Measurements from ENCODE around the gene ACTR1B.

Gene ACTR1B

GRCh38 chr2:97697252-97698235 lies 33.7 kb upstream of the ACTR1B start:
- Histone ChIP-seq H3K27me3 (ENCODE audit: control insufficient read depth in 3 of 3, insufficient read depth in 3 of 3, low read depth in 1 of 3, low read length in 3 of 3) (no peaks in the 10 kb centered on the region), H3K36me3 (replicated peaks in 1 of 2; ENCODE audit: control insufficient read depth in 2 of 2, insufficient read depth in 2 of 2, low read length in 2 of 2) (no peaks in the 10 kb centered on the region), H3K4me2 (ENCODE audit: insufficient read depth, low read length, poor library complexity, severe bottlenecking) (no peak overlapping the region), H3K4ac (ENCODE audit: low read length) (no peak overlapping the region), H2BK12ac (ENCODE audit: low read length) (no peak overlapping the region), H2AK5ac (ENCODE audit: low read depth, low read length) (no peak overlapping the region), H3K4me1 (ENCODE audit: control insufficient read depth in 2 of 2, insufficient read depth in 1 of 2, low read depth in 1 of 2, low read length in 2 of 2) (peaks cover 0 to 2% of the 10 kb centered on the region in 2 donors), H3K79me1 (ENCODE audit: low read depth, low read length) (no peaks in the 10 kb centered on the region), H3K9ac (ENCODE audit: low read depth, low read length, poor library complexity) (no peak overlapping the region), H3K23ac (ENCODE audit: low read depth, low read length, poor library complexity) (no peak overlapping the region), H3K9me3 (replicated peaks in 1 of 2; ENCODE audit: control insufficient read depth in 2 of 2, insufficient read depth in 1 of 2, low read depth in 1 of 2, low read length in 2 of 2) (no peaks in the 10 kb centered on the region), H2BK5ac (ENCODE audit: low read length) (no peak overlapping the region), H4K8ac (ENCODE audit: low read depth, low read length) (no peak overlapping the region), H3K18ac (ENCODE audit: low read length) (no peak overlapping the region), H4K91ac (ENCODE audit: low read depth, low read length, poor library complexity) (no peak overlapping the region), H2BK120ac (ENCODE audit: low read depth, low read length) (no peak overlapping the region), H3K4me3 (ENCODE audit: low read length in 2 of 2) (no peak overlapping the region), H2AFZ (ENCODE audit: low read length) (peak overlapping the region; percentile 63), H3K14ac (ENCODE audit: low read length) (no peak overlapping the region), H2BK15ac (ENCODE audit: low read length) (no peak overlapping the region), H3K27ac (replicated peaks; ENCODE audit: low read length) (no peak overlapping the region)
- DNase-seq (ENCODE audit: low spot score) = peak; percentile 81
- no CpG with 5 or more reads among the region's 14 CpGs for WGBS, 2 donors (ENCODE audit: extremely low coverage in 2 of 2, insufficient read length in 2 of 2, insufficient replicate concordance in 1 of 2)

- H3K4me3 ChIP-seq (ENCODE audit: low read length in 2 of 2) = no peak overlapping the region
- no peaks in the 10 kb centered on the region for H3K36me3 ChIP-seq (replicated peaks in 1 of 2; ENCODE audit: control insufficient read depth in 2 of 2, insufficient read depth in 2 of 2, low read length in 2 of 2)
- H2BK5ac ChIP-seq (ENCODE audit: low read length) = no peak overlapping the region
- no peak overlapping the region for H3K27ac ChIP-seq (replicated peaks; ENCODE audit: low read length)
- H3K27me3 ChIP-seq (ENCODE audit: control insufficient read depth in 3 of 3, insufficient read depth in 3 of 3, low read depth in 1 of 3, low read length in 3 of 3) = no peaks in the 10 kb centered on the region
- peaks cover 0 to 4% of the 10 kb centered on the region in 2 donors for H3K4me1 ChIP-seq (ENCODE audit: control insufficient read depth in 2 of 2, insufficient read depth in 1 of 2, low read depth in 1 of 2, low read length in 2 of 2)
- no peak overlapping the region for H2AK5ac ChIP-seq (ENCODE audit: low read depth, low read length)
- H3K23ac ChIP-seq (ENCODE audit: low read depth, low read length, poor library complexity) = no peak overlapping the region
- H2BK15ac ChIP-seq (ENCODE audit: low read length) = no peak overlapping the region
- H3K9ac ChIP-seq (ENCODE audit: low read depth, low read length, poor library complexity) = no peak overlapping the region
- no peak overlapping the region for H4K8ac ChIP-seq (ENCODE audit: low read depth, low read length)
- H3K14ac ChIP-seq (ENCODE audit: low read length) = no peak overlapping the region
- no peak for DNase-seq (ENCODE audit: low spot score)
- no peak overlapping the region for H3K4me2 ChIP-seq (ENCODE audit: insufficient read depth, low read length, poor library complexity, severe bottlenecking)
- no peak overlapping the region for H2BK120ac ChIP-seq (ENCODE audit: low read depth, low read length)
- H3K4ac ChIP-seq (ENCODE audit: low read length) = no peak overlapping the region
- H2BK12ac ChIP-seq (ENCODE audit: low read length) = no peak overlapping the region
- H3K9me3 ChIP-seq (replicated peaks in 1 of 2; ENCODE audit: control insufficient read depth in 2 of 2, insufficient read depth in 1 of 2, low read depth in 1 of 2, low read length in 2 of 2) = no peaks in the 10 kb centered on the region
- no peak overlapping the region for H4K91ac ChIP-seq (ENCODE audit: low read depth, low read length, poor library complexity)
- H3K18ac ChIP-seq (ENCODE audit: low read length) = no peak overlapping the region
- no peak overlapping the region for H2AFZ ChIP-seq (ENCODE audit: low read length)
- no peaks in the 10 kb centered on the region for H3K79me1 ChIP-seq (ENCODE audit: low read depth, low read length)
- WGBS, 2 donors (ENCODE audit: extremely low coverage in 2 of 2, insufficient read length in 2 of 2, insufficient replicate concordance in 1 of 2) = no CpG with 5 or more reads among the region's 5 CpGs
Measured at GRCh38 chr2:97695744-97696143, 31.9 kb upstream of the ACTR1B start.

GRCh38 chr2:97693476-97693875 lies 29.6 kb upstream of the ACTR1B start:
- DNase-seq (ENCODE audit: low spot score) = no peak
- Histone ChIP-seq H3K36me3 (replicated peaks in 1 of 2; ENCODE audit: control insufficient read depth in 2 of 2, insufficient read depth in 2 of 2, low read length in 2 of 2) (no peaks in the 10 kb centered on the region), H2BK5ac (ENCODE audit: low read length) (no peak overlapping the region), H2AK5ac (ENCODE audit: low read depth, low read length) (no peak overlapping the region), H3K27me3 (ENCODE audit: control insufficient read depth in 3 of 3, insufficient read depth in 3 of 3, low read depth in 1 of 3, low read length in 3 of 3) (no peaks in the 10 kb centered on the region), H3K4ac (ENCODE audit: low read length) (no peak overlapping the region), H3K4me2 (ENCODE audit: insufficient read depth, low read length, poor library complexity, severe bottlenecking) (no peak overlapping the region), H3K23ac (ENCODE audit: low read depth, low read length, poor library complexity) (no peak overlapping the region), H2BK12ac (ENCODE audit: low read length) (no peak overlapping the region), H2AFZ (ENCODE audit: low read length) (no peak overlapping the region), H3K9me3 (replicated peaks in 1 of 2; ENCODE audit: control insufficient read depth in 2 of 2, insufficient read depth in 1 of 2, low read depth in 1 of 2, low read length in 2 of 2) (no peaks in the 10 kb centered on the region), H3K79me1 (ENCODE audit: low read depth, low read length) (no peaks in the 10 kb centered on the region), H3K27ac (replicated peaks; ENCODE audit: low read length) (no peak overlapping the region), H3K18ac (ENCODE audit: low read length) (no peak overlapping the region), H3K4me3 (ENCODE audit: low read length in 2 of 2) (no peak overlapping the region), H4K91ac (ENCODE audit: low read depth, low read length, poor library complexity) (no peak overlapping the region), H3K4me1 (ENCODE audit: control insufficient read depth in 2 of 2, insufficient read depth in 1 of 2, low read depth in 1 of 2, low read length in 2 of 2) (peaks cover 0 to 2% of the 10 kb centered on the region in 2 donors), H4K8ac (ENCODE audit: low read depth, low read length) (no peak overlapping the region), H3K9ac (ENCODE audit: low read depth, low read length, poor library complexity) (no peak overlapping the region), H3K14ac (ENCODE audit: low read length) (no peak overlapping the region), H2BK15ac (ENCODE audit: low read length) (no peak overlapping the region), H2BK120ac (ENCODE audit: low read depth, low read length) (no peak overlapping the region)

- peaks cover 0 to 2% of the 10 kb centered on the region in 2 donors for H3K4me1 ChIP-seq (ENCODE audit: control insufficient read depth in 2 of 2, insufficient read depth in 1 of 2, low read depth in 1 of 2, low read length in 2 of 2)
- DNase-seq (ENCODE audit: low spot score) = no peak
Measured at GRCh38 chr2:97691166-97691565, 27.3 kb upstream of the ACTR1B start.

More at GRCh38 chr2:97691166-97691565, 27.3 kb upstream of the ACTR1B start:
- Histone ChIP-seq H3K27me3 (ENCODE audit: control insufficient read depth in 3 of 3, insufficient read depth in 3 of 3, low read depth in 1 of 3, low read length in 3 of 3) (no peaks in the 10 kb centered on the region), H2BK5ac (ENCODE audit: low read length) (no peak overlapping the region), H4K91ac (ENCODE audit: low read depth, low read length, poor library complexity) (no peak overlapping the region), H3K23ac (ENCODE audit: low read depth, low read length, poor library complexity) (no peak overlapping the region), H3K14ac (ENCODE audit: low read length) (no peak overlapping the region), H2AFZ (ENCODE audit: low read length) (peak overlapping the region; percentile 45), H3K27ac (replicated peaks; ENCODE audit: low read length) (no peak overlapping the region), H4K8ac (ENCODE audit: low read depth, low read length) (no peak overlapping the region), H3K4me3 (ENCODE audit: low read length in 2 of 2) (no peak overlapping the region), H3K79me1 (ENCODE audit: low read depth, low read length) (no peaks in the 10 kb centered on the region), H3K4me2 (ENCODE audit: insufficient read depth, low read length, poor library complexity, severe bottlenecking) (no peak overlapping the region), H3K9ac (ENCODE audit: low read depth, low read length, poor library complexity) (no peak overlapping the region), H2BK120ac (ENCODE audit: low read depth, low read length) (no peak overlapping the region), H3K18ac (ENCODE audit: low read length) (peak overlapping the region; percentile 8), H3K36me3 (replicated peaks in 1 of 2; ENCODE audit: control insufficient read depth in 2 of 2, insufficient read depth in 2 of 2, low read length in 2 of 2) (no peaks in the 10 kb centered on the region), H3K9me3 (replicated peaks in 1 of 2; ENCODE audit: control insufficient read depth in 2 of 2, insufficient read depth in 1 of 2, low read depth in 1 of 2, low read length in 2 of 2) (no peaks in the 10 kb centered on the region), H2AK5ac (ENCODE audit: low read depth, low read length) (no peak overlapping the region), H2BK15ac (ENCODE audit: low read length) (no peak overlapping the region), H2BK12ac (ENCODE audit: low read length) (no peak overlapping the region), H3K4ac (ENCODE audit: low read length) (no peak overlapping the region)
- WGBS, 2 donors (ENCODE audit: extremely low coverage in 2 of 2, insufficient read length in 2 of 2, insufficient replicate concordance in 1 of 2) = no CpG with 5 or more reads among the region's 6 CpGs
